ENCODE measurements around the gene ALG14.

Gene ALG14

GRCh38 chr1:94976971-94977548, 95.7 kb downstream of the ALG14 start:
- Histone ChIP-seq H3K4me3 (ENCODE audit: severe bottlenecking) (no peak overlapping the region), H3K27me3 (ENCODE audit: insufficient read depth, poor library complexity, severe bottlenecking) (no peaks in the 10 kb centered on the region), H3K27ac (ENCODE audit: poor library complexity, severe bottlenecking) (no peak overlapping the region), H3K36me3 (ENCODE audit: low read depth) (no peaks in the 10 kb centered on the region), H3K9me3 (ENCODE audit: severe bottlenecking) (no peaks in the 10 kb centered on the region), H3K4me1 (ENCODE audit: insufficient read depth, poor library complexity, severe bottlenecking) (peaks cover 7% of the 10 kb centered on the region)
- TF ChIP-seq CTCF (IDR thresholded peaks at IDR 0.05; ENCODE audit: poor library complexity, severe bottlenecking): no peak
- DNase-seq (ENCODE audit: low spot score) (no peak), ATAC-seq (ENCODE audit: low read depth) (no peak)

GRCh38 chr1:94974824-94975223, 97.9 kb downstream of the ALG14 start:
- Histone ChIP-seq H3K27ac (ENCODE audit: poor library complexity, severe bottlenecking) (peak overlapping the region; percentile 37), H3K27me3 (ENCODE audit: insufficient read depth, poor library complexity, severe bottlenecking) (no peaks in the 10 kb centered on the region)

GRCh38 chr1:94974241-94974640, 98.5 kb downstream of the ALG14 start:
- no peak for TF ChIP-seq CTCF (IDR thresholded peaks at IDR 0.05; ENCODE audit: poor library complexity, severe bottlenecking)
- no peak overlapping the region for H3K4me3 ChIP-seq (ENCODE audit: severe bottlenecking)
- no peaks in the 10 kb centered on the region for H3K9me3 ChIP-seq (ENCODE audit: severe bottlenecking)
- peak overlapping the region; percentile 37 for H3K27ac ChIP-seq (ENCODE audit: poor library complexity, severe bottlenecking)
- peaks cover 24% of the 10 kb centered on the region for H3K4me1 ChIP-seq (ENCODE audit: insufficient read depth, poor library complexity, severe bottlenecking)
- DNase-seq (ENCODE audit: low spot score) (no peak), ATAC-seq (ENCODE audit: low read depth) (no peak)
- no peaks in the 10 kb centered on the region for H3K27me3 ChIP-seq (ENCODE audit: insufficient read depth, poor library complexity, severe bottlenecking)
- H3K36me3 ChIP-seq (ENCODE audit: low read depth): no peaks in the 10 kb centered on the region

More at GRCh38 chr1:94974824-94975223, 97.9 kb downstream of the ALG14 start:
- no peak for TF ChIP-seq CTCF (IDR thresholded peaks at IDR 0.05; ENCODE audit: poor library complexity, severe bottlenecking)
- H3K4me3 ChIP-seq (ENCODE audit: severe bottlenecking): no peak overlapping the region
- DNase-seq (ENCODE audit: low spot score) (no peak), ATAC-seq (ENCODE audit: low read depth) (peak; percentile 80)
- peaks cover 24% of the 10 kb centered on the region for H3K4me1 ChIP-seq (ENCODE audit: insufficient read depth, poor library complexity, severe bottlenecking)
- no peaks in the 10 kb centered on the region for H3K9me3 ChIP-seq (ENCODE audit: severe bottlenecking)
- H3K36me3 ChIP-seq (ENCODE audit: low read depth): no peaks in the 10 kb centered on the region

GRCh38 chr1:94973309-94973922, 99.3 kb downstream of the ALG14 start:
- no peak for TF ChIP-seq CTCF (IDR thresholded peaks at IDR 0.05; ENCODE audit: poor library complexity, severe bottlenecking)
- Histone ChIP-seq H3K9me3 (ENCODE audit: severe bottlenecking) (no peaks in the 10 kb centered on the region), H3K27ac (ENCODE audit: poor library complexity, severe bottlenecking) (no peak overlapping the region), H3K4me3 (ENCODE audit: severe bottlenecking) (no peak overlapping the region), H3K36me3 (ENCODE audit: low read depth) (no peaks in the 10 kb centered on the region), H3K27me3 (ENCODE audit: insufficient read depth, poor library complexity, severe bottlenecking) (no peaks in the 10 kb centered on the region), H3K4me1 (ENCODE audit: insufficient read depth, poor library complexity, severe bottlenecking) (peaks cover 24% of the 10 kb centered on the region)
- no peak for DNase-seq (ENCODE audit: low spot score)
- ATAC-seq (ENCODE audit: low read depth): no peak

- H3K27ac ChIP-seq (ENCODE audit: poor library complexity, severe bottlenecking): peak overlapping the region; percentile 67
- TF ChIP-seq CTCF (IDR thresholded peaks at IDR 0.05; ENCODE audit: poor library complexity, severe bottlenecking): no peak
- peak; percentile 86 for ATAC-seq (ENCODE audit: low read depth)
- no peaks in the 10 kb centered on the region for H3K9me3 ChIP-seq (ENCODE audit: severe bottlenecking)
- no peak overlapping the region for H3K4me3 ChIP-seq (ENCODE audit: severe bottlenecking)
- H3K27me3 ChIP-seq (ENCODE audit: insufficient read depth, poor library complexity, severe bottlenecking): no peaks in the 10 kb centered on the region
- H3K4me1 ChIP-seq (ENCODE audit: insufficient read depth, poor library complexity, severe bottlenecking): peaks cover 24% of the 10 kb centered on the region
- H3K36me3 ChIP-seq (ENCODE audit: low read depth): no peaks in the 10 kb centered on the region
- no peak for DNase-seq (ENCODE audit: low spot score)
Observed at GRCh38 chr1:94971491-94971924, 101.2 kb downstream of the ALG14 start.
